Neuronal stem cell (in vitro differentiated cells): ENCODE results near the gene UBR3.
"Not testable (repeated sequence)": the region's sequence is repeated elsewhere in the genome, so short reads cannot be mapped to it uniquely, and the experiment has no call there.

ENCODE experiments used
- DNase-seq: peaks from one replicate; pipeline ENCODE4 v3.0.0-alpha.2; 2013; ENCODE audit warnings: low spot score
- H2AFZ ChIP-seq: one replicate; pipeline ENCODE4 v1.6.1; 2013; ENCODE audit warnings: mild to moderate bottlenecking, low read length, inconsistent platforms
- H2AK5ac ChIP-seq: 2 replicates; pipeline ENCODE4 v1.6.1; 2013; ENCODE audit warnings: low read depth, mild to moderate bottlenecking, inconsistent platforms, low read length, moderate library complexity, mixed read lengths
- H2BK120ac ChIP-seq: 2 replicates; pipeline ENCODE4 v1.6.1; 2013; ENCODE audit warnings: low read depth, mild to moderate bottlenecking, inconsistent platforms, low read length, moderate library complexity, mixed read lengths
- H2BK12ac ChIP-seq: one replicate; pipeline ENCODE4 v1.6.1; 2013; ENCODE audit warnings: low read length, inconsistent platforms
- H2BK15ac ChIP-seq: 2 replicates; pipeline ENCODE4 v1.6.1; 2013; ENCODE audit warnings: mild to moderate bottlenecking, low read length, inconsistent platforms, mixed read lengths
- H2BK5ac ChIP-seq: one replicate; pipeline ENCODE4 v1.6.1; 2013; ENCODE audit warnings: inconsistent platforms, mild to moderate bottlenecking, low read length, moderate library complexity
- H3K14ac ChIP-seq: one replicate; pipeline ENCODE4 v1.6.1; 2013; ENCODE audit warnings: low read length, inconsistent platforms
- H3K18ac ChIP-seq: 2 replicates; pipeline ENCODE4 v1.6.1; 2013; ENCODE audit warnings: low read length, inconsistent platforms
- H3K23ac ChIP-seq: 2 replicates; pipeline ENCODE4 v1.6.1; 2013; ENCODE audit warnings: low read depth, mild to moderate bottlenecking, mixed read lengths, low read length, inconsistent platforms; ENCODE audit not compliant: poor library complexity
- H3K27ac ChIP-seq: replicated peaks from 3 replicates; pipeline ENCODE4 v1.5.1; 2013; ENCODE audit warnings: low read length, inconsistent platforms
- H3K27me3 ChIP-seq, 3 experiments: 2 replicates each; pipeline ENCODE4 v1.6.1; 2013; ENCODE audit warnings: low read length in 3 of 3, mild to moderate bottlenecking in 2 of 3, inconsistent platforms in 1 of 3, low read depth in 1 of 3, mixed read lengths in 1 of 3, moderate library complexity in 1 of 3; ENCODE audit not compliant: control insufficient read depth in 3 of 3, insufficient read depth in 3 of 3
- H3K36me3 ChIP-seq, 2 donors: replicated peaks in 1 of 2; 2 replicates each; pipeline ENCODE4 v1.6.1; 2013; ENCODE audit warnings: low read length in 2 of 2; ENCODE audit not compliant: control insufficient read depth in 2 of 2, insufficient read depth in 2 of 2
- H3K4ac ChIP-seq: 2 replicates; pipeline ENCODE4 v1.6.1; 2013; ENCODE audit warnings: inconsistent platforms, mild to moderate bottlenecking, low read length, moderate library complexity
- H3K4me1 ChIP-seq, 2 donors: 1 replicate in 1 of 2; 2 replicates in 1 of 2; pipeline ENCODE4 v1.6.1; 2013; ENCODE audit warnings: low read length in 2 of 2, low read depth in 1 of 2; ENCODE audit not compliant: control insufficient read depth in 2 of 2, insufficient read depth in 1 of 2
- H3K4me2 ChIP-seq: one replicate; pipeline ENCODE4 v1.6.1; 2013; ENCODE audit warnings: mild to moderate bottlenecking, low read length, inconsistent platforms; ENCODE audit not compliant: insufficient read depth, poor library complexity, severe bottlenecking
- H3K4me3 ChIP-seq, 2 donors: 2 replicates each; pipeline ENCODE4 v1.5.1; 2013; ENCODE audit warnings: low read length in 2 of 2, mild to moderate bottlenecking in 2 of 2, inconsistent platforms in 1 of 2, moderate library complexity in 1 of 2
- H3K79me1 ChIP-seq: one replicate; pipeline ENCODE4 v1.6.1; 2013; ENCODE audit warnings: low read depth, mild to moderate bottlenecking, inconsistent platforms, low read length, moderate library complexity
- H3K9ac ChIP-seq: one replicate; pipeline ENCODE4 v1.6.1; 2013; ENCODE audit warnings: mild to moderate bottlenecking, low read depth, low read length, inconsistent platforms; ENCODE audit not compliant: poor library complexity
- H3K9me3 ChIP-seq, 2 donors: replicated peaks in 1 of 2; 2 replicates each; pipeline versions ENCODE3 to v1.6.1; 2013; ENCODE audit warnings: low read length in 2 of 2, mild to moderate bottlenecking in 2 of 2, inconsistent platforms in 1 of 2, low read depth in 1 of 2, mixed read lengths in 1 of 2, moderate library complexity in 1 of 2; ENCODE audit not compliant: control insufficient read depth in 2 of 2, insufficient read depth in 1 of 2
- H4K8ac ChIP-seq: one replicate; pipeline ENCODE4 v1.6.1; 2013; ENCODE audit warnings: low read depth, mild to moderate bottlenecking, inconsistent platforms, low read length, moderate library complexity
- H4K91ac ChIP-seq: one replicate; pipeline ENCODE4 v1.6.1; 2013; ENCODE audit warnings: low read length, low read depth, mild to moderate bottlenecking, inconsistent platforms; ENCODE audit not compliant: poor library complexity
- WGBS, 2 donors: extraction: QIAGEN DNeasy Blood & Tissue Kit; methylation state at CpG; one replicate each; pipeline ENCODE4 v1.1.7; 2013; ENCODE audit warnings: missing lambda C conversion rate in 2 of 2, mixed read lengths in 1 of 2; ENCODE audit not compliant: insufficient read length in 2 of 2, insufficient replicate concordance in 1 of 2; ENCODE audit errors: extremely low coverage in 2 of 2; 5-methylcytosine and 5-hydroxymethylcytosine counted together

The UBR3 gene

DNA sequence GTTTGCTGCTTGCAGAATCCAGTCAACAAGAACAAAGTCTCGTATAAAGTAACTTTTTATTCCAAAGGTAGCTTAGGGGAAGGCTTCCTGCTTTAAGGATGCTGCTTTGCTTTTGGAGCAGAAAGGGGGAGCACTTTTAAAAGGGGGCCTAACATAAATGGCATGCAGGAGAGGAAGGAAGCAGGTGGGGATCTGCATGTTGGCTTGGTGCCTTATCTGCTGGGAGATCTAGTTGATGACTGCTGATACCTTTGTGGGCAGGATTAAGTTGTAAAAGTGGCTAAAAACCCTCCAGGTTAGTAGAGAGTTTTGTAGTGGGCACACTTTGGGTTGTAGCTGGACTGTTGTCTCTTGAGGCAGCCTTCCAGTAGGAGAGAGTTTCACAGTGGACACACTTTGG is 22.5 kb downstream of the UBR3 start:
- no peak overlapping the region for H3K4me2 ChIP-seq
- H2BK120ac ChIP-seq, result no peak overlapping the region
- H2AK5ac ChIP-seq, result no peak overlapping the region
- no peak overlapping the region for H3K18ac ChIP-seq
- H3K9me3 ChIP-seq, result peaks cover 2 to 4% of the 10 kb centered on the region in 2 donors
- no peak overlapping the region for H2BK12ac ChIP-seq
- no peak overlapping the region for H3K14ac ChIP-seq
- H2BK5ac ChIP-seq, result no peak overlapping the region
- no peak for DNase-seq
- H4K8ac ChIP-seq, result no peak overlapping the region
- H2BK15ac ChIP-seq, result no peak overlapping the region
- no peak overlapping the region for H4K91ac ChIP-seq
- H3K27ac ChIP-seq, result no peak overlapping the region
- H3K23ac ChIP-seq, result no peak overlapping the region
- no peaks in the 10 kb centered on the region for H3K4me1 ChIP-seq
- H3K79me1 ChIP-seq, result no peaks in the 10 kb centered on the region
- no peaks in the 10 kb centered on the region for H3K27me3 ChIP-seq
- H3K36me3 ChIP-seq, result peaks cover 0 to 3% of the 10 kb centered on the region in 2 donors
- H3K4ac ChIP-seq, result no peak overlapping the region
- H2AFZ ChIP-seq, result no peak overlapping the region
- H3K4me3 ChIP-seq, result no peak overlapping the region
- no CpG with 5 or more reads among the region's 1 CpG for WGBS, 2 donors
- H3K9ac ChIP-seq, result no peak overlapping the region

- no peak overlapping the region for H2BK5ac ChIP-seq
- H3K27ac ChIP-seq, result no peak overlapping the region
- no peak overlapping the region for H3K9ac ChIP-seq
- H3K4ac ChIP-seq, result no peak overlapping the region
- H2BK12ac ChIP-seq, result no peak overlapping the region
- H2AFZ ChIP-seq, result no peak overlapping the region
- no peaks in the 10 kb centered on the region for H3K4me1 ChIP-seq
- H4K8ac ChIP-seq, result no peak overlapping the region
- H3K36me3 ChIP-seq, result peaks cover 0 to 3% of the 10 kb centered on the region in 2 donors
- no peaks in the 10 kb centered on the region for H3K79me1 ChIP-seq
- no peak overlapping the region for H2AK5ac ChIP-seq
- no peak overlapping the region for H3K18ac ChIP-seq
- no CpG with 5 or more reads among the region's 4 CpGs for WGBS, 2 donors
- H3K4me3 ChIP-seq, result no peak overlapping the region
- no peak overlapping the region for H3K4me2 ChIP-seq
- H3K27me3 ChIP-seq, result no peaks in the 10 kb centered on the region
- H3K9me3 ChIP-seq, result peaks cover 2 to 4% of the 10 kb centered on the region in 2 donors
- H3K14ac ChIP-seq, result no peak overlapping the region
- H4K91ac ChIP-seq, result no peak overlapping the region
- H3K23ac ChIP-seq, result no peak overlapping the region
- no peak overlapping the region for H2BK120ac ChIP-seq
- DNase-seq, result no peak
- no peak overlapping the region for H2BK15ac ChIP-seq
These were observed 25.9 kb downstream of the UBR3 start for GRCh38 chr2:169853041-169853668.

DNA sequence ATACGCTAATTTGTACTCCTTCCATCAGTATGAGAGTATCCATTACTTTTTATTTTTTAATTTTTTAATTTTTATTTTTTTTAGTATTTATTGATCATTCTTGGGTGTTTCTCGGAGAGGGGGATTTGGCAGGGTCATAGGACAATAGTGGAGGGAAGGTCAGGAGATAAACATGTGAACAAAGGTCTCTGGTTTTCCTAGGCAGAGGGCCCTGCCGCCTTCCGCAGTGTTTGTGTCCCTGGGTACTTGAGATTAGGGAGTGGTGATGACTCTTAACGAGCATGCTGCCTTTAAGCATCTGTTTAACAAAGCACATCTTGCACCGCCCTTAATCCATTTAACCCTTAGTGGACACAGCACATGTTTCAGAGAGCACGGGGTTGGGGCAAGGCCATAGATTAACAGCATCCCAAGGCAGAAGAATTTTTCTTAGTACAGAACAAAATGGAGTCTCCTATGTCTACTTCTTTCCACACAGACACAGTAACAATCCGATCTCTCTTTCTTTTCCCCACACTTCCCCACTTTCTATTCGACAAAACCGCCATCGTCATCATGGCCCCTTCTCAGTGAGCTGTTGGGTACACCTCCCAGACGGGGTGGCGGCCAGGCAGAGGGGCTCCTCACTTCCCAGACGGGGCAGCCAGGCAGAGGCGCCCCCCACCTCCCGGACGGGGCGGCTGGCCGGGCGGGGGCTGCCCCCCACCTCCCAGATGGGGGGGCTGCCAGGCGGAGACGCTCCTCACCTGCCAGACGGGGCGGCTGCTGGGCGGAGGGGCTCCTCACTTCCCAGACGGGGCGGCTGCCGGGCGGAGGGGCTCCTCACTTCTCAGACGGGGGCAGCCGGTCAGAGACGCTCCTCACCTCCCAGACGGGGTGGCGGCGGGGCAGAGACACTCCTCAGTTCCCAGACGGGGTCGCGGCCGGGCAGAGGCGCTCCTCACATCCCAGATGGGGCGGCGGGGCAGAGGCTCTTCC is 28.3 kb downstream of the UBR3 start:
- not testable (repeated sequence) for H3K4ac ChIP-seq, DNase-seq, H3K4me1 ChIP-seq, H3K9me3 ChIP-seq, H3K27me3 ChIP-seq, H4K91ac ChIP-seq, H3K23ac ChIP-seq, H2BK120ac ChIP-seq, H3K36me3 ChIP-seq, H3K4me3 ChIP-seq, H4K8ac ChIP-seq, H2AFZ ChIP-seq, H2AK5ac ChIP-seq, H2BK15ac ChIP-seq, H2BK5ac ChIP-seq, H3K18ac ChIP-seq, H3K14ac ChIP-seq, H3K9ac ChIP-seq, H3K79me1 ChIP-seq, H3K4me2 ChIP-seq, H3K27ac ChIP-seq, H2BK12ac ChIP-seq
- WGBS, 2 donors, result no CpG with 5 or more reads among the region's 42 CpGs

DNA sequence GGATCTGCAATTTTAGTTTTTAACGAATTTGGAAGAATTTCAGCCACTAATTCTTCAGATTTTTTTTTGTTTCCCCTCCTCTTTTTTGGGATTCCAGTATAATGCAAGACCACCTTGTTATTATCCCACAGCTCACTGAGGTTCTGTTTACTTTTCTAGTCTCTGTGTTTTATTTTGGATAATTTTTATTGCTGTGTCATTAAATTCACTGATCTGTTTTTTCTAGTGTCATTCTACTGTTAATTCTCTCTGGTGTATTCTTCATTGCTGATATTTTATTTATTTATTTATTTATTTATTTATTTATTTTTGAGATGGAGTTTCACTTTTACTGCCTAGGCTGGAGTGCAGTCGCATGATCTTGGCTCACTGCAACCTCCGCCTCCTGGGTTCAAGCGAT is 32.2 kb downstream of the UBR3 start:
- no peaks in the 10 kb centered on the region for H3K79me1 ChIP-seq
- H3K36me3 ChIP-seq, result no peaks in the 10 kb centered on the region
- H3K14ac ChIP-seq, result no peak overlapping the region
- no peaks in the 10 kb centered on the region for H3K4me1 ChIP-seq
- no peak overlapping the region for H4K91ac ChIP-seq
- no peak overlapping the region for H2AFZ ChIP-seq
- H3K4me2 ChIP-seq, result no peak overlapping the region
- H3K9me3 ChIP-seq, result peaks cover 0 to 2% of the 10 kb centered on the region in 2 donors
- no peak overlapping the region for H3K18ac ChIP-seq
- H4K8ac ChIP-seq, result no peak overlapping the region
- no peak overlapping the region for H2BK12ac ChIP-seq
- H3K23ac ChIP-seq, result no peak overlapping the region
- H2AK5ac ChIP-seq, result no peak overlapping the region
- H2BK15ac ChIP-seq, result no peak overlapping the region
- H3K4me3 ChIP-seq, result no peak overlapping the region
- no peak overlapping the region for H3K27ac ChIP-seq
- no CpG with 5 or more reads among the region's 4 CpGs for WGBS, 2 donors
- no peaks in the 10 kb centered on the region for H3K27me3 ChIP-seq
- H3K4ac ChIP-seq, result no peak overlapping the region
- no peak overlapping the region for H3K9ac ChIP-seq
- no peak for DNase-seq
- H2BK5ac ChIP-seq, result no peak overlapping the region
- no peak overlapping the region for H2BK120ac ChIP-seq
